K562 (cell line): Measurements from ENCODE around the gene CNTFR. TPM values are rescaled to one million over a fixed set of nuclear protein-coding genes. Genes with fewer than 3 reads are reported as not detected.
A peak's percentile ranks its signal among the peaks of the same experiment; 100 is the strongest.

ENCODE experiments used
- ATAC-seq: fragments of 200-7000 bp; cut with Tn5 transposase; 3 replicates; pipeline ENCODE4 v1.9.1; 2020; ENCODE audit warnings: moderate library complexity
- BruUV-seq: library from RNA; stranded (reverse); fragments of 400-500 nt; replicated peaks from 2 replicates; lab custom pipeline; 2021; lab: Mats Ljungman, UMichigan
- CTCF ChIA-PET: fragments of 300-600 bp; formaldehyde crosslinking; extraction: SDS; loops from one replicate; lab custom pipeline; 2021; ENCODE audit warnings: low intra/inter-chr PET ratio; lab: Yijun Ruan, JAX
- POLR2A ChIA-PET: fragments of 300-600, 350-650 bp; sonication (Branson Sonifier 250); formaldehyde crosslinking; extraction: SDS; loops from one replicate; lab custom pipeline; 2021; ENCODE audit warnings: antibody characterized with exemption, inconsistent platforms; lab: Yijun Ruan, JAX
- DNase-seq, 4 experiments: peaks; one replicate each; pipeline versions ENCODE4 v3.0.0 to v3.0.0-alpha.2; 2011 to 2018; ENCODE audit warnings: low spot score in 3 of 4, mixed read lengths in 3 of 4; ENCODE audit errors: extremely low read depth in 1 of 4
- FAIRE-seq: peaks from 2 replicates; lab custom pipeline; 2011; peaks lifted over from hg19 to GRCh38; lab: Jason Lieb, UNC
- H2AFZ ChIP-seq: 2 replicates; pipeline ENCODE4 v1.6.0; 2011; ENCODE audit warnings: low read depth, low read length, control low read depth, inconsistent platforms
- H3K27ac ChIP-seq: fragments of 200-600 bp; 3 replicates; pipeline ENCODE4 v1.8.0; 2011; ENCODE audit warnings: low read depth, mild to moderate bottlenecking, control low read depth, inconsistent platforms, low read length, moderate library complexity, mixed read lengths; ENCODE audit errors: extremely low read depth
- H3K27me3 ChIP-seq, 2 experiments: fragments of 300-600 bp in 1 of 2; 2 replicates in 1 of 2; 3 replicates in 1 of 2; pipeline versions ENCODE4 v1.6.0 to v1.8.0; 2011; ENCODE audit warnings: inconsistent platforms in 2 of 2, low read length in 2 of 2, mild to moderate bottlenecking in 1 of 2, mixed read lengths in 1 of 2, moderate library complexity in 1 of 2; ENCODE audit not compliant: control insufficient read depth in 2 of 2, insufficient read depth in 2 of 2
- H3K36me3 ChIP-seq: fragments of 300-600 bp; 3 replicates; pipeline ENCODE4 v1.8.0; 2011; ENCODE audit warnings: mild to moderate bottlenecking, low read length, inconsistent platforms; ENCODE audit not compliant: control insufficient read depth, insufficient read depth
- H3K4me1 ChIP-seq, 2 experiments: fragments of 200-600 bp in 1 of 2; replicated peaks in 1 of 2; 2 replicates in 1 of 2; 3 replicates in 1 of 2; pipeline versions ENCODE4 v1.5.1 to v1.8.0; 2011; ENCODE audit warnings: inconsistent platforms in 2 of 2, low read length in 2 of 2, mild to moderate bottlenecking in 1 of 2, mixed read lengths in 1 of 2, moderate library complexity in 1 of 2; ENCODE audit not compliant: control insufficient read depth in 2 of 2, insufficient read depth in 2 of 2
- H3K4me2 ChIP-seq: 2 replicates; pipeline ENCODE4 v1.6.1; 2011; ENCODE audit warnings: low read length, control low read depth, inconsistent platforms, mixed read lengths; ENCODE audit not compliant: insufficient read depth
- H3K4me3 ChIP-seq: fragments of 200-600 bp; sonication (generic), shearing (Covaris generic); 2 replicates; pipeline ENCODE4 v1.5.1; 2016; ENCODE audit warnings: control low read depth, inconsistent platforms
- H3K79me2 ChIP-seq: fragments of 200-600 bp; 3 replicates; pipeline ENCODE4 v1.8.0; 2011; ENCODE audit warnings: low read length, inconsistent platforms; ENCODE audit not compliant: control insufficient read depth, insufficient read depth
- H3K9ac ChIP-seq, 2 experiments: 2 replicates each; pipeline versions ENCODE4 v1.6.0 to v1.6.1; 2011; ENCODE audit warnings: low read depth in 2 of 2, low read length in 2 of 2, control low read depth in 1 of 2, inconsistent platforms in 1 of 2, mild to moderate bottlenecking in 1 of 2, mixed read lengths in 1 of 2; ENCODE audit not compliant: insufficient read depth in 1 of 2
- H3K9me1 ChIP-seq: one replicate; pipeline ENCODE4 v1.6.0; 2011; ENCODE audit warnings: inconsistent platforms, mild to moderate bottlenecking, low read length, moderate library complexity; ENCODE audit not compliant: control insufficient read depth, insufficient read depth
- H3K9me3 ChIP-seq: replicated peaks from 2 replicates; pipeline ENCODE4 v1.5.1; 2011; ENCODE audit warnings: low read depth, low read length, inconsistent platforms; ENCODE audit not compliant: control insufficient read depth, insufficient read depth
- H4K20me1 ChIP-seq: replicated peaks from 2 replicates; pipeline ENCODE4 v1.6.1; 2011; ENCODE audit warnings: low read length, inconsistent platforms, mixed read lengths; ENCODE audit not compliant: control insufficient read depth, insufficient read depth
- ARID1B ChIP-seq: fragments of 450-650 bp; IDR thresholded peaks from 2 replicates; pipeline ENCODE4 v1.6.1; 2016; ENCODE audit warnings: antibody characterized with exemption, mild to moderate bottlenecking, inconsistent platforms
- GATAD2B ChIP-seq: fragments of 450-650 bp; IDR thresholded peaks from 2 replicates; pipeline ENCODE4 v1.6.1; 2017; ENCODE audit warnings: mild to moderate bottlenecking, borderline replicate concordance
- HMG20A ChIP-seq: fragments of 450-650 bp; formaldehyde crosslinking; conservative IDR thresholded peaks from 2 replicates; pipeline ENCODE4 v1.4.0; 2020; ENCODE audit warnings: mild to moderate bottlenecking, mixed read lengths
- ILF3 ChIP-seq: fragments of 450-650 bp; IDR thresholded peaks from 2 replicates; pipeline ENCODE4 v1.6.1; 2018; ENCODE audit warnings: antibody characterized with exemption, mild to moderate bottlenecking, moderate library complexity, borderline replicate concordance
- KDM1A ChIP-seq, 2 experiments: fragments of 450-650 bp; IDR thresholded peaks; 2 replicates each; pipeline ENCODE4 v1.6.1; 2016; ENCODE audit warnings: mild to moderate bottlenecking in 2 of 2
- PML ChIP-seq: IDR thresholded peaks from 2 replicates; pipeline ENCODE4 v1.6.1; 2012; ENCODE audit warnings: low read length, inconsistent platforms
- TSC22D4 ChIP-seq: fragments of 450-650 bp; IDR thresholded peaks from 2 replicates; pipeline ENCODE4 v1.6.1; 2016; ENCODE audit warnings: missing genetic modification characterization, missing biosample characterization, control low read depth
- WGBS: fragments of 100-300 bp; shearing (Covaris generic); methylation state at CpG from one replicate; pipeline ENCODE4 v1.1.6; 2016; ENCODE audit warnings: low coverage, mixed read lengths; ENCODE audit not compliant: insufficient coverage; ENCODE audit errors: missing lambda C conversion rate; 5-methylcytosine and 5-hydroxymethylcytosine counted together
- in situ Hi-C: fragments of 300-500 bp; cut with MboI; formaldehyde crosslinking; loops from 4 replicates; pipeline ENCODE4 v1.15.0; 2018; ENCODE audit warnings: inconsistent platforms, mixed read lengths
- intact Hi-C: fragments of 100-400 bp; cut with micrococcal nuclease; formaldehyde crosslinking; loops from 2 replicates; pipeline ENCODE4 v1.14.2; 2022
- polyA plus RNA-seq, 8 experiments: library from polyadenylated mRNA; depleted of rRNA in 4 of 8; stranded (reverse) in 5 of 8; unstranded in 3 of 8; fragments of >200 nt; fragmentation: Nextera tagmentation in 2 of 8; fragmentation: Illumina TruSeq in 1 of 8; extraction: Ambion mirVana in 2 of 8; extraction: Trizol in 1 of 8; gene quantifications; 2 replicates each; pipeline versions ENCODE4 v1.2.1 to v1.2.3, GENCODE V29; 2011 to 2014; ENCODE audit warnings: inconsistent platforms in 1 of 8, missing spikeins in 1 of 8
- total RNA-seq, 7 experiments: library from RNA; depleted of rRNA in 6 of 7; stranded (reverse); fragments of >200 nt in 6 of 7; fragmentation: Illumina TruSeq in 2 of 7; extraction: Trizol in 2 of 7; gene quantifications; 2 replicates each; pipeline versions ENCODE4 v1.2.1 to v1.2.3, GENCODE V29; 2011 to 2021; ENCODE audit warnings: low replicate concordance in 1 of 7
- TF ChIP-seq, protein P1 (sequence below), 2 experiments: IDR thresholded peaks; 2 replicates each; pipeline ENCODE4 v1.6.1; 2011; ENCODE audit warnings: borderline replicate concordance in 1 of 2, control low read depth in 1 of 2, low read depth in 1 of 2, low read length in 1 of 2, mild to moderate bottlenecking in 1 of 2, mixed read lengths in 1 of 2, moderate library complexity in 1 of 2; ENCODE audit not compliant: insufficient read depth in 1 of 2, insufficient read length in 1 of 2, poor library complexity in 1 of 2, severe bottlenecking in 1 of 2; ENCODE audit errors: extremely low read depth in 1 of 2

Gene CNTFR
- total and polyA plus RNA-seq, 9 of the 15 experiments (the other 6 are each of a cell fraction or from before 2014, with no cell fraction given), result not detected

DNA sequence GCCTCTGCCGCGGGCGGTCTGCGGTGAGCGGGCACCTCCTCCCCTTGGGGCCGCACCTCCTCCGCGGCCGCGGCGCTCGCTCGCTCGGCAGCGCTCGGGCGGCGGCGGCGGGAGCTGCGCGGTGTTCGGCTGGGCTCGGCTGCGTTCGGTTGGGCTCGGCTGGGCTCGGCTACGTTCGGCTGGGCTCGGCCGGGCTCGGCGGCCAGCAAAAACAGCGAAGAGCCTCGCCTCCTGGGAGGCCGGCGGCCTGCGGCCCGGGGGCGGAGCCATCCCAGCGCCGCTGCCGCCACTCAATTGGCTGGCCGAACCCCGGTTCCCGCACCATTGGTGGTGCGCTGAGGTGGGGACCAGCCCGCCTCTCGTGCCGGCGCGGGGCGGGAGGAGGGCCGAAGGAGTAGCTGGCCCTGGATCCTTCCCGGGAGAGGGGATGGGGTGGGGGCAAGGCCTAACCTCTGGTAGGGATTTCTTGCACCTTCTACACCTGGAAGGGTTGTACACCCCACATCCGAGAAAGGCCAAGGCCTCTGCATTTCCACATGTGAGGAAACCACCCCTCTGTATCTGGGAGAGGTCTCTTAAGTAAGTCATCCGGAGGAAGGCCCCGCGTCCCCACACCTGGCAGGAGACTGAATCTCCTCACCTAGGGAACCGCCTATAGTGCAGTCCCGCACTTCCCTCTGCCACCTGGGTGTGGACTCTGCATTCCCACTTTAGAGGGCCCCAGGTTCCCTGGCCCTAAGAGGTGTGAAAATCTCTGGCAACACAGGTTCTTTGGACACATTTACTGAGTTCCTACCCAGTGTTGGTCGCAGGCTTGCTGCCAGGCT is 66.3 kb downstream of the CNTFR start, which contains the start of gene ENHO (continued):
- TF ChIP-seq, protein P1, sequence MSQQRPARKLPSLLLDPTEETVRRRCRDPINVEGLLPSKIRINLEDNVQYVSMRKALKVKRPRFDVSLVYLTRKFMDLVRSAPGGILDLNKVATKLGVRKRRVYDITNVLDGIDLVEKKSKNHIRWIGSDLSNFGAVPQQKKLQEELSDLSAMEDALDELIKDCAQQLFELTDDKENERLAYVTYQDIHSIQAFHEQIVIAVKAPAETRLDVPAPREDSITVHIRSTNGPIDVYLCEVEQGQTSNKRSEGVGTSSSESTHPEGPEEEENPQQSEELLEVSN (IDR thresholded peaks at IDR 0.05; ENCODE audit: borderline replicate concordance in 1 of 2, extremely low read depth in 1 of 2, insufficient read depth in 1 of 2, insufficient read length in 1 of 2, low read depth in 1 of 2, low read length in 1 of 2, poor library complexity in 1 of 2, severe bottlenecking in 1 of 2), result peak; percentile 38 to 81
- no peak for TF ChIP-seq HMG20A (CRISPR knock-in tag)
- TF ChIP-seq ARID1B, result no peak
- TF ChIP-seq GATAD2B, result peak; percentile 19; the same call in 1 of the 2 replicates

DNA sequence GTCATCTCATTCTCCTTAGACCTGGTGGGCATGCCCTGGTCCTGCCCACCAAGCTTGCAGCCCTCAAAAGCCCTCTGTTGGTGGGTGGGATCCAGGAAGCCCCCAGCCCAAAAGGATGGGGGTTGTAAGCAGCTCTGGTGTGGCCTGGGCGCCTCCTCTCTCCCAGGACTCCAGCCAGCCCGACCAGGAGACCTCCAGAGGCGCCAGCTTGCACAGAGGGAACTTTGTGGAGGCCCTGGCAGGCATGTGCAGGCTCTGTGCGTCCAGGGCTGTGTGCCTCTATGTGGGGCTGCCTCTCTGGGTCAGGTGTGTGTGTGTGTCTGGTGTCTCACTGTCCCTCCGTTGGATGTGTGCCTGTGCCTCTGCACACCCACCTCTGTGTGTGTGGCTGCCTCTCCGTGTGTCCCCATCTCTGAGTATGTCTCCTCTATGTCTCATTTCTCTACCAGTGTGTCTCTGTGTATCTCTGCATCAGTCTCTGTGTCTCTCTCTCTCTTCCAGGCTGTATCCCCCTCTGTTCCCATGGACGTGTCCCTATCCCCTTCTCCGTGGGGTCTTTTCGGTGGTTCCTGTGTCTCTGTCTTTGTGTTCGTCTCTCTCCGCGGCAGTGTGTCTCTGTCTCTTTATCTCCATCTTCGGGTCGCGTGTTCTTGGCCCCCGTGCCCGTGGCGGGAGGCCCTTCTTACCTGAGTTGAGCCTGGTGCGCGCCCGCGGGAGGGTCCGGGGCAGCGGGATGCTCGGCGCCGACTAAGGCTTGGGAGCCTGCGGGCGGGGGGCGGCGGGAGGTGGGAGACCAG is 67.2 kb downstream of the CNTFR start:
- H3K4me2 ChIP-seq, result no peak overlapping the region
- no peak overlapping the region for H2AFZ ChIP-seq
- H3K9ac ChIP-seq, result no peak overlapping the region
- intact Hi-C loops (no loop called here), in situ Hi-C loops (no loop called here)
- H3K36me3 ChIP-seq, result no peaks in the 10 kb centered on the region
- TF ChIP-seq GATAD2B (no peak), PML (no peak), TSC22D4 (tag) (no peak), ILF3 (no peak), KDM1A (IDR thresholded peaks at IDR 0.05) (no peak)
- peaks cover 6 to 12% of the 10 kb centered on the region in 2 experiments; a peak in 4 of 5 replicates for H3K4me1 ChIP-seq
- no peaks in the 10 kb centered on the region for H3K79me2 ChIP-seq
- FAIRE-seq (no peak), ATAC-seq (no peak), DNase-seq (no peak)
- H3K9me3 ChIP-seq, result no peaks in the 10 kb centered on the region
- ChIA-PET POLR2A (no interaction called here), CTCF (no interaction called here)
- no TSS peak for BruUV-seq
- no peaks in the 10 kb centered on the region for H3K9me1 ChIP-seq
- peaks cover 0 to 15% of the 10 kb centered on the region in 2 experiments; a peak in 2 of 5 replicates for H3K27me3 ChIP-seq
- H3K27ac ChIP-seq, result no peak overlapping the region
- H4K20me1 ChIP-seq, result no peaks in the 10 kb centered on the region
- 9% methylated on average over 9 of the region's 31 CpGs for WGBS
- no peak overlapping the region for H3K4me3 ChIP-seq
